ENCODE measurements around the gene MVB12A. TPM values are rescaled to one million over a fixed set of nuclear protein-coding genes. Genes with fewer than 3 reads are reported as not detected.

The MVB12A gene
- total RNA-seq, 3 donors from 2014 or later (not counting 1 experiment from before 2014, with no cell fraction given): 28.4 to 30.1 (median 29.4) TPM

- TF ChIP-seq CTCF (IDR thresholded peaks at IDR 0.05): no peak
- Histone ChIP-seq H3K27me3 (ENCODE audit: control insufficient read depth, insufficient read depth, low read length) (no peaks in the 10 kb centered on the region), H3K4me3 (ENCODE audit: low read length) (no peak overlapping the region), H3K27ac (ENCODE audit: low read length) (no peak overlapping the region), H3K4me1 (ENCODE audit: control insufficient read depth, insufficient read depth, low read length) (no peaks in the 10 kb centered on the region), H3K9me3 (ENCODE audit: control insufficient read depth, insufficient read depth, low read length) (no peaks in the 10 kb centered on the region), H3K36me3 (ENCODE audit: control insufficient read depth, insufficient read depth, low read length) (no peaks in the 10 kb centered on the region)
- WGBS (ENCODE audit: insufficient coverage): 87% methylated on average over 7 of the region's 7 CpGs
- Mint-ChIP-seq H3K4me3 (no peak overlapping the region), H3K27ac (no peak overlapping the region), H3K9me3 (no peaks in the 10 kb centered on the region), H3K36me3 (no peaks in the 10 kb centered on the region), H3K4me1 (no peaks in the 10 kb centered on the region), H3K27me3 (ENCODE audit: low read depth in 2 of 2) (no peaks in the 10 kb centered on the region)
- intact Hi-C loops (cut with micrococcal nuclease): no loop called here
- DNase-seq (no peak), ATAC-seq (no peak)
Observed at GRCh38 chr19:17431417-17431816, 11.6 kb downstream of the MVB12A start.

- no peak overlapping the region for H3K27ac ChIP-seq (ENCODE audit: low read length)
- no peaks in the 10 kb centered on the region for H3K9me3 Mint-ChIP-seq
- H3K27ac Mint-ChIP-seq: no peak overlapping the region
- no peaks in the 10 kb centered on the region for H3K4me1 Mint-ChIP-seq
- no peaks in the 10 kb centered on the region for H3K27me3 Mint-ChIP-seq (ENCODE audit: low read depth in 2 of 2)
- no peak overlapping the region for H3K4me3 ChIP-seq (ENCODE audit: low read length)
- TF ChIP-seq CTCF (IDR thresholded peaks at IDR 0.05): no peak
- DNase-seq (no peak), ATAC-seq (no peak)
- H3K36me3 ChIP-seq (ENCODE audit: control insufficient read depth, insufficient read depth, low read length): no peaks in the 10 kb centered on the region
- H3K4me1 ChIP-seq (ENCODE audit: control insufficient read depth, insufficient read depth, low read length): no peaks in the 10 kb centered on the region
- no peaks in the 10 kb centered on the region for H3K36me3 Mint-ChIP-seq
- no peak overlapping the region for H3K4me3 Mint-ChIP-seq
- intact Hi-C loops (cut with micrococcal nuclease): no loop called here
- no peaks in the 10 kb centered on the region for H3K27me3 ChIP-seq (ENCODE audit: control insufficient read depth, insufficient read depth, low read length)
- WGBS (ENCODE audit: insufficient coverage): 83% methylated on average over 7 of the region's 7 CpGs
- H3K9me3 ChIP-seq (ENCODE audit: control insufficient read depth, insufficient read depth, low read length): no peaks in the 10 kb centered on the region
Observed at GRCh38 chr19:17435218-17435617, 15.4 kb downstream of the MVB12A start.

- no peak for ATAC-seq
- TF ChIP-seq CTCF (IDR thresholded peaks at IDR 0.05): no peak
- Mint-ChIP-seq H3K27ac (no peak overlapping the region), H3K4me3 (no peak overlapping the region), H3K4me1 (no peaks in the 10 kb centered on the region), H3K36me3 (no peaks in the 10 kb centered on the region), H3K9me3 (no peaks in the 10 kb centered on the region), H3K27me3 (ENCODE audit: low read depth in 2 of 2) (no peaks in the 10 kb centered on the region)
- peaks cover under 1% of the 10 kb centered on the region for H3K9me3 ChIP-seq (ENCODE audit: control insufficient read depth, insufficient read depth, low read length)
- no peak overlapping the region for H3K27ac ChIP-seq (ENCODE audit: low read length)
- no peaks in the 10 kb centered on the region for H3K36me3 ChIP-seq (ENCODE audit: control insufficient read depth, insufficient read depth, low read length)
- DNase-seq: no peak
- H3K4me3 ChIP-seq (ENCODE audit: low read length): no peak overlapping the region
- WGBS (ENCODE audit: insufficient coverage): 97% methylated on average over 25 of the region's 25 CpGs
- intact Hi-C loops (cut with micrococcal nuclease): no loop called here
- H3K4me1 ChIP-seq (ENCODE audit: control insufficient read depth, insufficient read depth, low read length): no peaks in the 10 kb centered on the region
- H3K27me3 ChIP-seq (ENCODE audit: control insufficient read depth, insufficient read depth, low read length): no peaks in the 10 kb centered on the region
Observed at GRCh38 chr19:17436094-17436873, 16.4 kb downstream of the MVB12A start.

GRCh38 chr19:17436874-17437267, 17.0 kb downstream of the MVB12A start:
- intact Hi-C loops (cut with micrococcal nuclease): no loop called here
- no peak overlapping the region for H3K27ac Mint-ChIP-seq
- Histone ChIP-seq H3K27ac (ENCODE audit: low read length) (no peak overlapping the region), H3K4me3 (ENCODE audit: low read length) (no peak overlapping the region), H3K4me1 (ENCODE audit: control insufficient read depth, insufficient read depth, low read length) (no peaks in the 10 kb centered on the region), H3K27me3 (ENCODE audit: control insufficient read depth, insufficient read depth, low read length) (no peaks in the 10 kb centered on the region), H3K36me3 (ENCODE audit: control insufficient read depth, insufficient read depth, low read length) (no peaks in the 10 kb centered on the region), H3K9me3 (ENCODE audit: control insufficient read depth, insufficient read depth, low read length) (peaks cover 3% of the 10 kb centered on the region)
- DNase-seq (no peak), ATAC-seq (no peak)
- no peaks in the 10 kb centered on the region for H3K36me3 Mint-ChIP-seq
- no peaks in the 10 kb centered on the region for H3K4me1 Mint-ChIP-seq
- no peak overlapping the region for H3K4me3 Mint-ChIP-seq
- WGBS (ENCODE audit: insufficient coverage): 88% methylated on average over 7 of the region's 7 CpGs
- TF ChIP-seq CTCF (IDR thresholded peaks at IDR 0.05): no peak
- no peaks in the 10 kb centered on the region for H3K27me3 Mint-ChIP-seq (ENCODE audit: low read depth in 2 of 2)
- H3K9me3 Mint-ChIP-seq: no peaks in the 10 kb centered on the region
